Measurements from ENCODE around the gene KRT86.

Gene KRT86

GRCh38 chr12:52259657-52260243 is 14.7 kb upstream of the KRT86 start:
- H3K27me3 Mint-ChIP-seq: peaks cover 66 to 76% of the 10 kb centered on the region in 2 donors
- ATAC-seq (replicated peaks) (no peak), DNase-seq (no peak)
- H3K9me3 Mint-ChIP-seq: no peaks in the 10 kb centered on the region
- H3K4me1 Mint-ChIP-seq (ENCODE audit: low read depth in 2 of 2): peaks cover 0 to 2% of the 10 kb centered on the region in 2 donors
- no peaks in the 10 kb centered on the region for H3K36me3 Mint-ChIP-seq (ENCODE audit: insufficient read depth)
- no peak overlapping the region for H3K4me3 Mint-ChIP-seq
- no peak overlapping the region for H3K27ac Mint-ChIP-seq

- H3K4me3 Mint-ChIP-seq: no peak overlapping the region
- H3K27me3 Mint-ChIP-seq: peaks cover 63 to 67% of the 10 kb centered on the region in 2 donors
- ATAC-seq (replicated peaks): no peak
Observed at GRCh38 chr12:52260361-52261207, 13.9 kb upstream of the KRT86 start.

GRCh38 chr12:52261208-52261484 is 13.3 kb upstream of the KRT86 start:
- Mint-ChIP-seq H3K4me1 (ENCODE audit: low read depth in 2 of 2) (peaks cover 0 to 2% of the 10 kb centered on the region in 2 donors), H3K27me3 (peaks cover 60 to 62% of the 10 kb centered on the region in 2 donors), H3K36me3 (ENCODE audit: insufficient read depth) (no peaks in the 10 kb centered on the region), H3K4me3 (no peak overlapping the region), H3K27ac (no peak overlapping the region), H3K9me3 (no peaks in the 10 kb centered on the region)
- no peak for ATAC-seq (replicated peaks)
- no peak for DNase-seq

More at GRCh38 chr12:52260361-52261207, 13.9 kb upstream of the KRT86 start:
- no peak for DNase-seq
- no peaks in the 10 kb centered on the region for H3K36me3 Mint-ChIP-seq (ENCODE audit: insufficient read depth)
- H3K9me3 Mint-ChIP-seq: no peaks in the 10 kb centered on the region
- H3K27ac Mint-ChIP-seq: no peak overlapping the region
- peaks cover 0 to 2% of the 10 kb centered on the region in 2 donors for H3K4me1 Mint-ChIP-seq (ENCODE audit: low read depth in 2 of 2)

GRCh38 chr12:52262286-52262685 is 12.2 kb upstream of the KRT86 start:
- Mint-ChIP-seq H3K27me3 (peaks cover 53 to 61% of the 10 kb centered on the region in 2 donors), H3K27ac (no peak overlapping the region), H3K9me3 (no peaks in the 10 kb centered on the region), H3K36me3 (ENCODE audit: insufficient read depth) (no peaks in the 10 kb centered on the region), H3K4me3 (no peak overlapping the region), H3K4me1 (ENCODE audit: low read depth in 2 of 2) (peaks cover 0 to 2% of the 10 kb centered on the region in 2 donors)
- ATAC-seq (replicated peaks) (no peak), DNase-seq (no peak)

DNA sequence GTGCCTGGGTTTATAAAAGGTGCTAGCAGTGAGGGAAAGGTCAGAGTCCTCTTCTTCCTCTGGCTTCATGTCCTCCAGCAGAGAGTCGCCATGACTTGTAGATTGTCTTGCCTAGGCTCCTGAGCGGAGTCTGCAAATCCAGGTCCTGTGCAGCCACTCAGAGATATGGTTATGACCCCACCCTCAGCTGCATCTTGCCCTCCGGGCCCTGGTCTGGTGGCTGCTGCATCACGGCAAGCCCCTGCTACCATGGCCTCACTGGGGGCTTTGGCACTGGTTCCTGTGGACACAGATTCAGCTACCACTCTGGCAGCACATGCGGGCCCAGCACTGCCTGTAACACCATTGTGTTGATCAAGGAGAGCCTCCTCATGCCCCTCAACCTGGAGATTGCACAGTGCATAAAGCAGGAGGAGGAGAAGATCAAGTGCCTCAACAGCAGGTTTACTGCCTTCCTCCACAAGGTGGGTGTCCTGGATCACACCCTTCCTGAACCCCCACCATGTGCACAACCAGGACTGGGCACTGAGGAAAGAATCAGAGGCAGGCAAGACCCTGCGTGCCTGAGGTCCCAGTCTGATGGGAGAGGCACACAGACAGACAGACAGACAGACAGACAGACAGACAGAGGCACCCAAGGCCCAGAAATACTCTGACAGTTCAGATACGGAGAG is 10.5 kb upstream of the KRT86 start:
- Mint-ChIP-seq H3K4me3 (no peak overlapping the region), H3K4me1 (ENCODE audit: low read depth in 2 of 2) (peaks cover 0 to 2% of the 10 kb centered on the region in 2 donors), H3K36me3 (ENCODE audit: insufficient read depth) (no peaks in the 10 kb centered on the region), H3K27me3 (peaks cover 46 to 60% of the 10 kb centered on the region in 2 donors), H3K9me3 (no peaks in the 10 kb centered on the region), H3K27ac (no peak overlapping the region)
- no peak for ATAC-seq (replicated peaks)
- no peak for DNase-seq

DNA sequence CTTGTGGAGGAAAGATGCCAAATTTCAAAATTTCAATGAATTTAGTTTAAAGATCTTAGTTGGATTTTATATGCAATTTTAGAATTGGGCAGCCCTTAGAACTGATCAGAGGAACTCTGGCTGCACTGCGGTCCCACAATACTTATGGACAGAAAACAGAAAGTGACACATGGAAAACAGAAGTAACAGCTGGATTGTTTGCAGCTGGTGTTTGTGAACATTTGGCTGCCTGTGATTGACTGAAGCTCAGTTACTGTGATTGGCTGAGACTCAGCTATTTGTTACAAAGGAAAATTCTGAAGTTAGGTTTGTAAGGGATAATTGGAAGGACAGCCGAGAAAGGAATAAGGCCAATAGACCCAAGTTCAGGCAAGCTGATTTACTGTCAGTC is 10.0 kb upstream of the KRT86 start:
- H3K9me3 Mint-ChIP-seq: no peaks in the 10 kb centered on the region
- no peaks in the 10 kb centered on the region for H3K36me3 Mint-ChIP-seq (ENCODE audit: insufficient read depth)
- ATAC-seq (replicated peaks) (no peak), DNase-seq (no peak)
- no peak overlapping the region for H3K27ac Mint-ChIP-seq
- peaks cover 0 to 2% of the 10 kb centered on the region in 2 donors for H3K4me1 Mint-ChIP-seq (ENCODE audit: low read depth in 2 of 2)
- H3K4me3 Mint-ChIP-seq: no peak overlapping the region
- H3K27me3 Mint-ChIP-seq: peaks cover 40 to 56% of the 10 kb centered on the region in 2 donors

DNA sequence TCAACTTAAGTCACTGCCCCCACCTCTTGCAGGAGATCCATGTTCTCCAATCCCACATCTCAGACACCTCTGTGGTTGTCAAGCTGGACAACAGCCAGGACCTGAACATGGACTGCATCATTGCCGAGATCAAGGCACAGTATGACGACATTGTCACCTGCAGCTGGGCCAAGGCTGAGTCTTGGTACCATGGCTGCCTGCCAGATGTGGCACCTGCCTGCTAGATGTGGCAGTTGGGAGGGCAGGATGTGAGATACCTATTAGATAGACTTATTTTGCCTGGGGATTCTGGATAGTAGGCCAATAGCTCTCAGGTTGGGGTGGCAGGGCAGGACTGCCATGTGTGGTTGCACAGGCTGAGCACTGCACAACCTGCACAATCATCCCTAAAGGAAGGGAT is 7.9 kb upstream of the KRT86 start:
- DNase-seq (no peak), ATAC-seq (replicated peaks) (no peak)
- H3K4me3 Mint-ChIP-seq: no peak overlapping the region
- H3K9me3 Mint-ChIP-seq: no peaks in the 10 kb centered on the region
- no peak overlapping the region for H3K27ac Mint-ChIP-seq
- H3K36me3 Mint-ChIP-seq (ENCODE audit: insufficient read depth): no peaks in the 10 kb centered on the region
- peaks cover 34 to 53% of the 10 kb centered on the region in 2 donors for H3K27me3 Mint-ChIP-seq
- H3K4me1 Mint-ChIP-seq (ENCODE audit: low read depth in 2 of 2): no peaks in the 10 kb centered on the region

- no peak for ATAC-seq (replicated peaks)
- peaks cover 31 to 46% of the 10 kb centered on the region in 2 donors for H3K27me3 Mint-ChIP-seq
- H3K4me3 Mint-ChIP-seq: no peak overlapping the region
- DNase-seq: no peak
- H3K27ac Mint-ChIP-seq: no peak overlapping the region
- H3K36me3 Mint-ChIP-seq (ENCODE audit: insufficient read depth): no peaks in the 10 kb centered on the region
- no peaks in the 10 kb centered on the region for H3K4me1 Mint-ChIP-seq (ENCODE audit: low read depth in 2 of 2)
- no peaks in the 10 kb centered on the region for H3K9me3 Mint-ChIP-seq
Observed at GRCh38 chr12:52267266-52267665, 7.2 kb upstream of the KRT86 start.

- Mint-ChIP-seq H3K4me3 (no peak overlapping the region), H3K36me3 (ENCODE audit: insufficient read depth) (no peaks in the 10 kb centered on the region), H3K4me1 (ENCODE audit: low read depth in 2 of 2) (no peaks in the 10 kb centered on the region), H3K9me3 (no peaks in the 10 kb centered on the region), H3K27me3 (peaks cover 27 to 42% of the 10 kb centered on the region in 2 donors), H3K27ac (no peak overlapping the region)
- ATAC-seq (replicated peaks) (no peak), DNase-seq (no peak)
Observed at GRCh38 chr12:52267699-52268098, 6.7 kb upstream of the KRT86 start.

- peaks cover 23 to 47% of the 10 kb centered on the region in 2 donors for H3K27me3 Mint-ChIP-seq
- no peak overlapping the region for H3K4me3 Mint-ChIP-seq
Observed at GRCh38 chr12:52268212-52268611, 6.2 kb upstream of the KRT86 start.

GRCh38 chr12:52270541-52271070 is 3.8 kb upstream of the KRT86 start:
- no peak for ATAC-seq (replicated peaks)
- Mint-ChIP-seq H3K36me3 (ENCODE audit: insufficient read depth) (no peaks in the 10 kb centered on the region), H3K9me3 (no peaks in the 10 kb centered on the region), H3K4me3 (no peak overlapping the region), H3K27me3 (peaks cover 39 to 71% of the 10 kb centered on the region in 2 donors), H3K27ac (no peak overlapping the region), H3K4me1 (ENCODE audit: low read depth in 2 of 2) (no peaks in the 10 kb centered on the region)
- no peak for DNase-seq

More at GRCh38 chr12:52268212-52268611, 6.2 kb upstream of the KRT86 start:
- Mint-ChIP-seq H3K9me3 (no peaks in the 10 kb centered on the region), H3K36me3 (ENCODE audit: insufficient read depth) (no peaks in the 10 kb centered on the region), H3K4me1 (ENCODE audit: low read depth in 2 of 2) (no peaks in the 10 kb centered on the region), H3K27ac (no peak overlapping the region)
- ATAC-seq (replicated peaks) (no peak), DNase-seq (no peak)

DNA sequence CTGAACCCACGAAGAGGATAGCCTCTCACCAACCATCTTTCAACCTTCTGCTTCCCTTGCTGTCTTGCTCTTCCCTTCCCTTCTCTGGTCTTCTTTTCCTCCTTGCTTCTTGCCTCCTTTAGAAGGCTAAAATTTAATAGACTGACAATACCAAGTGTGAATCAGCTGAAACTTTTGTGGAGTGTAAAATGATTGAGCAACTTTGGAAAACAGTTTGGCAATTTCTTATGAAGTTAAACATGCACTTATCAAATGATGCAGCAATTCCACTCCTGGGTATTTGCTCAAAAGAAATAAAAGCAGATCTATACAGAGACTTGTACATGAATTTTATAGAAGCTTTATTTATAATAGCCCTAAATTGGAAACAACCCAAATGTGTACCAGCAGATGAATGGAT is 3.3 kb upstream of the KRT86 start:
- H3K9me3 Mint-ChIP-seq: no peaks in the 10 kb centered on the region
- H3K27me3 Mint-ChIP-seq: peaks cover 39 to 77% of the 10 kb centered on the region in 2 donors
- H3K4me1 Mint-ChIP-seq (ENCODE audit: low read depth in 2 of 2): no peaks in the 10 kb centered on the region
- no peaks in the 10 kb centered on the region for H3K36me3 Mint-ChIP-seq (ENCODE audit: insufficient read depth)
- DNase-seq (no peak), ATAC-seq (replicated peaks) (no peak)
- H3K4me3 Mint-ChIP-seq: no peak overlapping the region
- no peak overlapping the region for H3K27ac Mint-ChIP-seq

- no peak for ATAC-seq (replicated peaks)
- Mint-ChIP-seq H3K9me3 (no peaks in the 10 kb centered on the region), H3K27ac (no peak overlapping the region), H3K27me3 (peaks cover 52 to 86% of the 10 kb centered on the region in 2 donors), H3K36me3 (ENCODE audit: insufficient read depth) (no peaks in the 10 kb centered on the region), H3K4me1 (ENCODE audit: low read depth in 2 of 2) (peaks cover 8 to 9% of the 10 kb centered on the region in 2 donors), H3K4me3 (no peak overlapping the region)
- DNase-seq: no peak
Observed at GRCh38 chr12:52275686-52276085, 1.2 kb downstream of the KRT86 start.
